HG02885 (cell line): ENCODE data around the gene EEIG2.
"Not testable (repeated sequence)": the region's sequence is repeated elsewhere in the genome, so short reads cannot be mapped to it uniquely, and the experiment has no call there.

Experiments used
- ATAC-seq: cut with Tn5 transposase; IDR thresholded peaks from one replicate; pipeline ENCODE4 v1.9.1; 2021; ENCODE audit warnings: mild to moderate bottlenecking; ENCODE audit not compliant: unreplicated experiment, poor library complexity

EEIG2 gene

GRCh38 chr1:108541861-108542260 lies 18.0 kb upstream of the EEIG2 start:
- no peak for ATAC-seq

GRCh38 chr1:108547493-108547892 lies 12.4 kb upstream of the EEIG2 start:
- ATAC-seq = not testable (repeated sequence)

GRCh38 chr1:108551137-108551862 lies 8.6 kb upstream of the EEIG2 start:
- peak; percentile 96 for ATAC-seq

DNA sequence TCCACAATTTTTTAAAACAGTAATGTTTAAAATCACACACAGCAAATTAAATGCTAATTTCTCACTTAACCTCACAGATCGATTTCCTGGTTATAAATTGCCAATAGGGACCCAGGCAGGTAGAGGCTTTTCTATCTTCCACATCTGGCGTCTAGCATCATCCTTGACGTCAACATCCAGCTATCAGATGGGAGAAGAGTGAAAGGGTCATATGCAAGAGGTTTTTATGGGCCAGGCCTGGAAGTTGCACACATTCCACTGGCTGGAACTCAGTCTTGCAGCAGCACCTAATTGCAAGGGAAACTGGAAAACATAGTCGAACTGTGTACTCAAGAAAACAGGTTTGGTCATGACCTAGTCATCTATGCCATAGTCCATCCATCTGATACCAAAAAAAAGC lies 6.0 kb upstream of the EEIG2 start:
- no peak for ATAC-seq

- no peak for ATAC-seq
Measured at GRCh38 chr1:108554682-108555427, 5.0 kb upstream of the EEIG2 start.

GRCh38 chr1:108556066-108556465 lies 3.8 kb upstream of the EEIG2 start:
- ATAC-seq = no peak

- no peak for ATAC-seq
Measured at GRCh38 chr1:108556499-108556898, 3.4 kb upstream of the EEIG2 start.

GRCh38 chr1:108557296-108557695 lies 2.6 kb upstream of the EEIG2 start:
- peak; percentile 35 for ATAC-seq

DNA sequence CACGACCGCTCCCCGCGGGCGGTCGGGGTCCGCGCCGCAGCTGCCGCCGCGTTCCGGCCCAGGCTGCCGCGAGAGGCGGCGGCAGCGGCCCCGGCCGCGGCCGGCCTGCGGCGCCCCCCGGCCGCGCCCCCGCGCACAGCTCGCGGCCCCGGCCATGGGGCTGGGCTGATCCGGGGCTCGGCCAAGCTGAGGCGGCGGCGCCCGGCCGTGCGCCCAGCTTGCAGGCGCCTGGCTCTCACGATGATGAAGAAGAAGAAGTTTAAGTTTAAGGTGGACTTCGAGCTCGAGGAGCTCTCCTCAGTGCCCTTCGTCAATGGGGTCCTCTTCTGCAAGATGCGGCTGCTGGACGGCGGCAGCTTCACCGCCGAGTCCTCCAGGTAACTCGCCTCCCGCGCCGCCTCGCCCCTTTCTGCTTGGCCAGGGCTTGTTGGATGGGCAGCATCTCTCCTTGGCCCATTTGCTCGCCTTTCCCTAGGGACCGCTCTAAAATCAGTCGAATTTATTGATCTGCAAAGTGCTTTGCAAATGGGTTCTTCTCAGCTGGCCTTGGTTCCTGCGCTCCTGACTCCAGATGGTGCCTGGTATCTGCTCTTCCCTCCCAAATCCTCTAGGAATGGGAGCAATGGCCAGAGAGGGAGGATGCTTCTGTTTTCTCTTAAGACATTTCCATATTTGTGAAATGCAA lies 431 bp downstream of the EEIG2 start:
- peak; percentile 32 for ATAC-seq

DNA sequence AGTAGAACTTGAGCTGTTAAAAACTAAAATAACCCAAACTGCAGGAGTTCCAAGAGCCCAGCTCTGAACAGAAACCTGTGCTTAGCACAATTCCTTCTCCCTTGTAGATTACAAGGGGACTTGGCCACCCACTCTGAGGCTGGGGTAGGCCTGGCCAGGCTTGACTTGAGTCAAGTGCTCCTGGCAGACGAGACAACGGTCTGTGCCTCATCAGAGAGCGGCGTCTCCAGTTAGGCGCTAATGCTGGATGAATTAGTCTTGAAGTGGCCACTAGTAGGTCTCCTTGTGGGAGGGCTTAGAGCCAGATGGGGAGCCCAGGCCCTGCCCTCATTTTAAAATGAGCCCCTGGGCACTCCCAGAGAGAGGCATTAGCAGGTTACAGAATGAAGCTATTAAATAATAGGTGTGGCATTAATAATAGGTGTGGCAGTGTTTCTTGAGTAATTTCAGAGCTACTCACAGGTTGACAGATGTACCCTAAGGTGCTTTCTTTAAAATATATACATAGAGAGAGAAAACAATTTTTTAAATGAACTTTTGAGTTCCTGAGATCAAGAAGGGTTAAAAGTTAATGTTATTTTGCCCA lies 1.1 kb downstream of the EEIG2 start:
- peak; percentile 46 for ATAC-seq

DNA sequence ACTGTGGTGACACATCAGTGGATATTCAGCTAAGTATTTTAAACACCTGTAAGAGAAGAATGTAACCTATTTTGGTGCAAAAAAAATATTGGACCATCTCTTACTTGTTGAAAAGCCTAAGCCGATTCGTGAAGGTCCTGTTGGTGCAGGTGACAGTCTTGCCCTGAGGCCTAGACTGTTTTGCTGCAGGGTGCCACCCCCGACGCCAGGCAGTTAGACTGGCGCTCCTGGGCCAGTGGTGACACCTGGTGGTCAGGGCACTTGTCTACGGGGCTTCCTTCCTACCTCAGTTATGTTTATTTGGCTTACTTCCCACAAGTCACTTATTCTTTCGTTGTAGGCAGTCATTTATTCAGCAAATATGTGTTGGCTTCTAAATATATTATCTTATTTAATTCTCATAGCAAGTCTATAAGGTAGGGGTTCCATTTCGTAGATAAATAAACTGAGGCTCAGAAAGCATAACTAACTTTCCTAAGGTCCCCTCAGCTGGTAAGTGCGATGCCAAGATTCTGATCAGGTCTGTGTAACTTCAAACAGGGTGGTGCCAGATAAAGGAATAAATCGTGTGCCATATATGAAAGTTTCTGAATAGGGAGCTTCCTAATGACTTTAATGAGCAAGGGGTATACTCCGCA lies 1.9 kb downstream of the EEIG2 start:
- peak; percentile 40 for ATAC-seq

DNA sequence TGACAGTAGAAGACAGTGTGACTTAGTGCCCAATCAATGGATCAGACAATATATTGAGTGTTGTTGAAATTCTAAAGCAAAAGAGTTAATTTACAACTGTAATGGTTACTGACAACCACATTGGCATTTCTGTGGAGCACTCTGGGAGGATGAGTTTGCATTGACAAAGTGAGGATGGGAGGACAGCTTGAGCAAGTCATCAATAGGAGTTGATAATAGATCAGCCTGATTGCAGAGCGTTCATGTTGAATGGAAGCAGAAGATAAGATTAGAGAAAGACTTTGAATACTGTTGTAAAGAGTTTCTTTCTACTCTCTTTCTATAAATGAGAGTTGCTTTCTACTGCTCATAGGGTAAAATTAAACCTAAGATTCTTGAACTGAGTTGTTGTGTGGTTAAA lies 3.9 kb downstream of the EEIG2 start:
- ATAC-seq = no peak

DNA sequence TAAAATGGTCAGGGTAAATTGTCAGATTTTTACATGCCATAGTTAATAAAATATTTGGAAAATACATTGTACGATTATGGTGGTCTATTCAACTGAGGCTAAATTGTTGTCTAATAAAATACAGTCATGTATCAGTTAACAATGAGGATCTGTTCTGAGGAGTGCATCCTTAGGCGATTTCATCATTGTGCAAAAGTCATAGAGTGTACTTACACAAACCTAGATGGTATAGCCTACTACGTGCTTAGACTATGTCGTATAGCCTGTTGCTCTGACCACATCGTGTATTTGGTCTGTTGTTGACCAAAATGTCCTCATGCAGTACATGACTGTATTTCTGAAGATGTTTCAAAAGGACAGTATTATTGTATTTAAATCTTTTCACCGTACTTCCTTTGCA lies 5.2 kb downstream of the EEIG2 start:
- no peak for ATAC-seq

GRCh38 chr1:108565512-108565911 lies 5.6 kb downstream of the EEIG2 start:
- no peak for ATAC-seq

DNA sequence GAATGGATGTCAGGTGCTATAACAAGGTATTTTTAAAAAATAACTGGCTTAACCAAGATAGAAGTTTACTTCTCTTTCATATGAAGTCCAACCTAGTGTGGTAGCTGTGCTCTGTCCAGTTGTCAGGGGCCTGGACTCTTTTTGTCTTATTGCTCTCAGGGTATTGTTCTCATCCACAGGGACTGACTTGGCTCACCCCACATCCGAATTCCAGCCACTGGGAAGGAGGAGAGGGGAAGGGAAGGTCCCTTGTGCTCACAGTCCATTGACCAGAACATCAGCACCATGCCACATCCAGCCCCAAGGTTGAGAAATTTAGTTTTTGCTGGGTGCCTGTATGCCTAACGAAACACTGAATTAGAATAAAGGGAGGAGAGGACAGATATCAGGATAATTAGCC lies 8.7 kb downstream of the EEIG2 start:
- no peak for ATAC-seq

DNA sequence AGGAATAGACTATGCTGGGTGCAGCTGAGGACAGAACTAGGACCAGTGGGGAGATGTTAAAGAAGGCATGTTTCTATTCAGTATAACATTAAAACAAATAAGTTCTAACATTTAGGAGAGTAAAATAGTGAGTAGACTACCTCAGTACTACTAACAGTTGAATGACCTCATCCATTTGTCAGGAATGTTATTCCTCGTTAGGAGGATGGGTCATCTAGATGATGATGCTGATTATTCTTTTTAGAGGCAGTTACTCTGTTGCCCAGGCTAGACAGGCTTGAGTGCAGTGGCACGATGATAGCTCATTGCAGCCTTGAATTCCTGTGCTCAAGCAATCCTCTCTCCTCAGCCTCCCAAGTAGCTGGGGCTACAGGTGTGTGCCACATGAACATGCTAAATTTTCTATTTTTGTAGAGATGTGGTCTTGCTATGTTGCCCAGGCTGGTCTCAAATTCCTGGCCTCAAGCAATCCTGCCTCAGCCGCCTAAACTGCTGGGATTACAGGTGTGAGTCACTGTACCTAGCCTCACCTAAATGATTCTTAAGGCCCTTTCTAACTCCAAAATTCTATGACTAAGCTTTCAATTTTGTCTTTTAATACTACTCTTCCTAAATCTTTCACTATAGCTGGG lies 9.3 kb downstream of the EEIG2 start:
- ATAC-seq = no peak

DNA sequence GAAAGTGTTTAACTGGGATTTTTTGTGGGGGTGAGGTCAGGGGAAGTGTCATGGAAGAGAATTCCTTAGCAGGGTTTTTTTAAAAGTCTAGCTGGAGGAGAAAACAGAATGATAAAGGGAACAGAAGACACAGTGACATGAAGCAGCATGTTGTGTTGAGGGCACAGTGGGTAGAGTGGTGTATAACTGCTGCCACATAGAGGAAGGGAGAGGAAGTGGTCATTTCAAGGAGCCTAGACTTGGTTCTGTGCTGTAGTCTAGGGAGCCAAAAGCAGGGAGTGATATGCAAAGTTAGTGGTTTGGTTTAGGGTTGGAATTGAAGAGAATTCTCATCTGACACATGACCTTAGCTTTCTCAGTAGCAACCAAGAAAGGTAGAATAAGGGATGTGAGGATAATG lies 10.2 kb downstream of the EEIG2 start:
- ATAC-seq = peak; percentile 100

DNA sequence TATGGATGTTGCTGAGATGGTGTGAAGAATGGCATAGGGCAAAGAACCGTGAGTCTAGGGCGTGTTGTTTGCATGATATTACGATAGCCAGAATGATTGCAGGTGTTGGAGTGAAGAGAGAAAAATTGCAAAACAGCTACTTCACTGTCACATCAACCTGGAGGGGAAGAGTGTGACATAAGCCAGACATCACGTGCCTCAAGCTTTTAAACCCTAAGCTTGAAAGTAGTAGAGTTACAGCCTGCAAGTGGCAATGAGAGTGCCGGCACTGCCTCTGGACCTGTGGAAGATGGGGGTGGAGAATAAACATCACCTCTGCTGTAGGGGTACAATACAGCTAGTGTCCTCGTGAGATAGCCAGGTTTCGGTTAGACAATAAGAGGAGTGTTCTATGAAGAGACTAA lies 11.1 kb downstream of the EEIG2 start:
- no peak for ATAC-seq

GRCh38 chr1:108572182-108572581 lies 12.3 kb downstream of the EEIG2 start:
- no peak for ATAC-seq

GRCh38 chr1:108573183-108573582 lies 13.3 kb downstream of the EEIG2 start:
- no peak for ATAC-seq
